ENCODE measurements around the gene NHERF2. TPM values are rescaled to one million over a fixed set of nuclear protein-coding genes. Genes with fewer than 3 reads are reported as not detected.

Gene NHERF2
- total RNA-seq, 1 donor from 2014 or later, result 3.0 TPM

- peaks cover 14% of the 10 kb centered on the region for H3K4me1 ChIP-seq
- H3K4me3 Mint-ChIP-seq, result peak overlapping the region; percentile 50
- peaks cover 52% of the 10 kb centered on the region for H3K79me2 ChIP-seq (ENCODE audit: low read depth)
- H3K4me1 Mint-ChIP-seq, result peaks cover 28% of the 10 kb centered on the region
- no peak overlapping the region for H2AFZ ChIP-seq (replicated peaks)
- peaks cover 22% of the 10 kb centered on the region for H3F3A ChIP-seq (ENCODE audit: low read depth)
- H3K27ac Mint-ChIP-seq, result no peak overlapping the region
- H3K27ac ChIP-seq, result no peak overlapping the region
- H3K27me3 Mint-ChIP-seq (ENCODE audit: insufficient read depth, low read depth), result peaks cover 2% of the 10 kb centered on the region
- H3K36me3 Mint-ChIP-seq, result peaks cover 4% of the 10 kb centered on the region
- H3K4me3 ChIP-seq, result no peak overlapping the region
- no peak overlapping the region for H3K4me2 ChIP-seq
- TF ChIP-seq EZH2phosphoT487 (IDR thresholded peaks at IDR 0.05) (no peak), EZH2 (IDR thresholded peaks at IDR 0.05) (no peak), CTCF (IDR thresholded peaks at IDR 0.05) (no peak)
- peaks cover 66% of the 10 kb centered on the region for H4K20me1 ChIP-seq (ENCODE audit: low read depth)
- H3K9me3 ChIP-seq (ENCODE audit: low read depth), result no peaks in the 10 kb centered on the region
- no peaks in the 10 kb centered on the region for H3K27me3 ChIP-seq
- no peak overlapping the region for H3K9ac ChIP-seq
- H3K9me3 Mint-ChIP-seq, result no peaks in the 10 kb centered on the region
- no peaks in the 10 kb centered on the region for H3K36me3 ChIP-seq
- DNase-seq (ENCODE audit: low spot score), result no peak
Observed at GRCh38 chr16:2004795-2005517, 21.7 kb upstream of the NHERF2 start.

- H3K9ac ChIP-seq, result no peak overlapping the region
- H3K27ac Mint-ChIP-seq, result no peak overlapping the region
- no peaks in the 10 kb centered on the region for H3K9me3 ChIP-seq (ENCODE audit: low read depth)
- H3K36me3 Mint-ChIP-seq, result peaks cover 4% of the 10 kb centered on the region
- no peak overlapping the region for H3K4me2 ChIP-seq
- H2AFZ ChIP-seq (replicated peaks), result no peak overlapping the region
- H3K27me3 ChIP-seq, result no peaks in the 10 kb centered on the region
- DNase-seq (ENCODE audit: low spot score), result no peak
- peaks cover 2% of the 10 kb centered on the region for H3K27me3 Mint-ChIP-seq (ENCODE audit: insufficient read depth, low read depth)
- no peaks in the 10 kb centered on the region for H3K36me3 ChIP-seq
- peaks cover 34% of the 10 kb centered on the region for H3K4me1 Mint-ChIP-seq
- no peak overlapping the region for H3K4me3 ChIP-seq
- peaks cover 28% of the 10 kb centered on the region for H3F3A ChIP-seq (ENCODE audit: low read depth)
- H3K4me3 Mint-ChIP-seq, result no peak overlapping the region
- no peaks in the 10 kb centered on the region for H3K9me3 Mint-ChIP-seq
- H3K79me2 ChIP-seq (ENCODE audit: low read depth), result peaks cover 52% of the 10 kb centered on the region
- no peak overlapping the region for H3K27ac ChIP-seq
- TF ChIP-seq EZH2phosphoT487 (IDR thresholded peaks at IDR 0.05) (no peak), EZH2 (IDR thresholded peaks at IDR 0.05) (no peak), CTCF (IDR thresholded peaks at IDR 0.05) (no peak)
- peaks cover 66% of the 10 kb centered on the region for H4K20me1 ChIP-seq (ENCODE audit: low read depth)
- H3K4me1 ChIP-seq, result peaks cover 17% of the 10 kb centered on the region
Observed at GRCh38 chr16:2005646-2006045, 21.1 kb upstream of the NHERF2 start.

- Histone ChIP-seq H2AFZ (replicated peaks) (no peak overlapping the region), H3K79me2 (ENCODE audit: low read depth) (peaks cover 52% of the 10 kb centered on the region), H3F3A (ENCODE audit: low read depth) (peaks cover 30% of the 10 kb centered on the region), H3K27me3 (no peaks in the 10 kb centered on the region), H3K4me2 (no peak overlapping the region), H4K20me1 (ENCODE audit: low read depth) (peaks cover 66% of the 10 kb centered on the region), H3K4me1 (peaks cover 17% of the 10 kb centered on the region), H3K4me3 (no peak overlapping the region), H3K9ac (no peak overlapping the region), H3K9me3 (ENCODE audit: low read depth) (no peaks in the 10 kb centered on the region), H3K27ac (no peak overlapping the region), H3K36me3 (no peaks in the 10 kb centered on the region)
- H3K4me3 Mint-ChIP-seq, result peak overlapping the region; percentile 71
- TF ChIP-seq EZH2 (IDR thresholded peaks at IDR 0.05) (no peak), EZH2phosphoT487 (IDR thresholded peaks at IDR 0.05) (no peak), CTCF (IDR thresholded peaks at IDR 0.05) (no peak)
- peaks cover 34% of the 10 kb centered on the region for H3K4me1 Mint-ChIP-seq
- H3K9me3 Mint-ChIP-seq, result no peaks in the 10 kb centered on the region
- DNase-seq (ENCODE audit: low spot score), result no peak
- peaks cover 4% of the 10 kb centered on the region for H3K36me3 Mint-ChIP-seq
- H3K27me3 Mint-ChIP-seq (ENCODE audit: insufficient read depth, low read depth), result peaks cover 2% of the 10 kb centered on the region
- H3K27ac Mint-ChIP-seq, result peak overlapping the region; percentile 57
Observed at GRCh38 chr16:2006317-2006716, 20.4 kb upstream of the NHERF2 start.
